ENCODE results near the gene THSD1. TPM values are rescaled to one million over a fixed set of nuclear protein-coding genes. Genes with fewer than 3 reads are reported as not detected.
"Not testable (repeated sequence)": the region's sequence is repeated elsewhere in the genome, so short reads cannot be mapped to it uniquely, and the experiment has no call there.

Gene THSD1
- total RNA-seq, 2 experiments from 2014 or later: 0.27 to 0.31 TPM

- H3K4me1 Mint-ChIP-seq; H3K9me3 Mint-ChIP-seq; H3K36me3 Mint-ChIP-seq (ENCODE audit: low read depth); H3K27me3 Mint-ChIP-seq; POLR2A ChIA-PET; H3K27ac Mint-ChIP-seq; H3K4me3 Mint-ChIP-seq; CTCF ChIA-PET; DNase-seq: not testable (repeated sequence)
These were observed 71.9 kb downstream of the THSD1 start for GRCh38 chr13:52334107-52334506.

- H3K4me1 Mint-ChIP-seq; DNase-seq; CTCF ChIA-PET; H3K9me3 Mint-ChIP-seq; H3K27me3 Mint-ChIP-seq; H3K36me3 Mint-ChIP-seq (ENCODE audit: low read depth); POLR2A ChIA-PET; H3K4me3 Mint-ChIP-seq; H3K27ac Mint-ChIP-seq: not testable (repeated sequence)
These were observed 74.1 kb downstream of the THSD1 start for GRCh38 chr13:52331844-52332243.

Other genes with a start within 250 kb of the THSD1 start
- 1 to 10 TPM; 3.7 to 5.1 TPM for gene NEK3, start 246.6 kb downstream of the THSD1 start, total RNA-seq
- 10 to 100 TPM; 42.7 to 47.4 TPM for gene VPS36, start 44.5 kb upstream of the THSD1 start, total RNA-seq
- gene CKAP2, start 49.3 kb upstream of the THSD1 start, total RNA-seq: 100 to 1,000 TPM in 1 of 2 experiments, 10 to 100 TPM in 1; 94.1 to 119 TPM
- 1 to 10 TPM; 7.9 to 9.1 TPM for gene HNRNPA1L2, start 236.3 kb upstream of the THSD1 start, total RNA-seq
- gene SUGT1, start 246.7 kb upstream of the THSD1 start, total RNA-seq: 10 to 100 TPM; 44.0 to 48.3 TPM